Left lung (tissue), 10 donors: ENCODE measurements around the gene INSYN1. TPM values are rescaled to one million over a fixed set of nuclear protein-coding genes. Genes with fewer than 3 reads are reported as not detected.
A peak's percentile ranks its signal among the peaks of the same experiment; 100 is the strongest.

Experiments
- ATAC-seq: fragments of 200-7000 bp; cut with Tn5 transposase; one replicate; pipeline ENCODE4 v1.9.1; 2020; ENCODE audit warnings: moderate library complexity
- DNase-seq, 4 donors: peaks; one replicate each; pipeline ENCODE4 v3.0.0-alpha.2; 2013 to 2020
- H3K27ac ChIP-seq, 2 donors: fragments of 200-600 bp; sonication (generic) in 1 of 2; one replicate each; pipeline versions ENCODE4 v1.5.0 to v1.8.0; 2020 to 2021
- H3K27me3 ChIP-seq, 2 donors: fragments of 200-600 bp; sonication (generic) in 1 of 2; one replicate each; pipeline versions ENCODE4 v1.5.0 to v1.8.0; 2020 to 2021
- H3K36me3 ChIP-seq, 2 donors: fragments of 200-600 bp; sonication (generic) in 1 of 2; one replicate each; pipeline versions ENCODE4 v1.5.0 to v1.8.0; 2020 to 2021
- H3K4me1 ChIP-seq, 2 donors: fragments of 200-600 bp; one replicate each; pipeline ENCODE4 v1.8.0; 2021
- H3K4me3 ChIP-seq, 2 donors: fragments of 200-600 bp; sonication (generic) in 1 of 2; one replicate each; pipeline versions ENCODE4 v1.5.0 to v1.8.0; 2020 to 2021; ENCODE audit warnings: mild to moderate bottlenecking in 1 of 2
- H3K9me3 ChIP-seq, 2 donors: fragments of 200-600 bp; sonication (generic) in 1 of 2; one replicate each; pipeline versions ENCODE4 v1.5.0 to v1.8.0; 2020 to 2021
- intact Hi-C, 2 donors: fragments of 100-400 bp; cut with DNase I; formaldehyde crosslinking; loops; one replicate each; pipeline versions ENCODE4 v1.11.2 to v1.14.2; 2022
- polyA plus RNA-seq, 6 donors: library from polyadenylated mRNA; unstranded; fragments of 120-200 nt; gene quantifications; one replicate each; pipeline ENCODE4 v1.2.1, GENCODE V29; 2013; ENCODE audit not compliant: insufficient read length in 6 of 6
- total RNA-seq, 2 donors: library from RNA; stranded (reverse); fragmentation: NEBNext Ultra II Directional; extraction: Animal tissue kit (Norgen Biotek cat#: 25700); gene quantifications; one replicate each; pipeline ENCODE4 v1.2.1, GENCODE V29; 2021
- TF ChIP-seq, protein P1 (sequence below), 2 donors: fragments of 200-600 bp; sonication (generic) in 1 of 2; IDR thresholded peaks; one replicate each; pipeline versions ENCODE4 v1.5.0 to v1.8.0; 2021; ENCODE audit warnings: antibody characterized with exemption in 2 of 2
- donor health status: DM: no; HTN: yes; CAD: no.
- donor health status: DM: no; HTN: no; CAD: no.

The INSYN1 gene
- total and polyA plus RNA-seq, 8 donors, result 2.8 to 40.7 (median 20.6) TPM

DNA sequence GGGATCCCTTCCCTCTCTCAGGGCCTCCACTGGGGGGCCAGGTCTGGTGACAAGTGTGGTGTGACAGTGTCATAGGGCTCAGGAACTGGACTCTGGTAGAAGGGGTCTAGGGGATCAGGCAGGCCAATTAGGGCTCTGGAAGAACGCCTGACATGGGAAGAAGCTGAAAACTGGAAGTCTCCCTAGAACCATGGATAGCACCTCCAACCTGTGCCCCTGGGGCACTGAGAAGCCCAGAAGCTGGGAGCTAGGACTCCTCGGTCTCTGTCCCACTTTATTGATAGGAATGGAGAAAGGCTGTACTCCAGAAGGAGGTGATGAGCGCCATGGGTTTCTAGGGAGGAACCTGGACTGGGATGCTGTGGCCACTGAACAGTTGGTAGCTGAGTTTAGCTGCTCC lies 30.7 kb downstream of the INSYN1 start:
- Histone ChIP-seq H3K27ac (no peak overlapping the region), H3K9me3 (no peaks in the 10 kb centered on the region), H3K36me3 (no peaks in the 10 kb centered on the region), H3K4me3 (no peak overlapping the region), H3K27me3 (no peaks in the 10 kb centered on the region), H3K4me1 (no peaks in the 10 kb centered on the region)
- intact Hi-C loops, result no loop called here
- DNase-seq, result no peak
- TF ChIP-seq, protein P1, sequence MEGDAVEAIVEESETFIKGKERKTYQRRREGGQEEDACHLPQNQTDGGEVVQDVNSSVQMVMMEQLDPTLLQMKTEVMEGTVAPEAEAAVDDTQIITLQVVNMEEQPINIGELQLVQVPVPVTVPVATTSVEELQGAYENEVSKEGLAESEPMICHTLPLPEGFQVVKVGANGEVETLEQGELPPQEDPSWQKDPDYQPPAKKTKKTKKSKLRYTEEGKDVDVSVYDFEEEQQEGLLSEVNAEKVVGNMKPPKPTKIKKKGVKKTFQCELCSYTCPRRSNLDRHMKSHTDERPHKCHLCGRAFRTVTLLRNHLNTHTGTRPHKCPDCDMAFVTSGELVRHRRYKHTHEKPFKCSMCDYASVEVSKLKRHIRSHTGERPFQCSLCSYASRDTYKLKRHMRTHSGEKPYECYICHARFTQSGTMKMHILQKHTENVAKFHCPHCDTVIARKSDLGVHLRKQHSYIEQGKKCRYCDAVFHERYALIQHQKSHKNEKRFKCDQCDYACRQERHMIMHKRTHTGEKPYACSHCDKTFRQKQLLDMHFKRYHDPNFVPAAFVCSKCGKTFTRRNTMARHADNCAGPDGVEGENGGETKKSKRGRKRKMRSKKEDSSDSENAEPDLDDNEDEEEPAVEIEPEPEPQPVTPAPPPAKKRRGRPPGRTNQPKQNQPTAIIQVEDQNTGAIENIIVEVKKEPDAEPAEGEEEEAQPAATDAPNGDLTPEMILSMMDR (IDR thresholded peaks at IDR 0.05), result no peak
- ATAC-seq, result no peak

DNA sequence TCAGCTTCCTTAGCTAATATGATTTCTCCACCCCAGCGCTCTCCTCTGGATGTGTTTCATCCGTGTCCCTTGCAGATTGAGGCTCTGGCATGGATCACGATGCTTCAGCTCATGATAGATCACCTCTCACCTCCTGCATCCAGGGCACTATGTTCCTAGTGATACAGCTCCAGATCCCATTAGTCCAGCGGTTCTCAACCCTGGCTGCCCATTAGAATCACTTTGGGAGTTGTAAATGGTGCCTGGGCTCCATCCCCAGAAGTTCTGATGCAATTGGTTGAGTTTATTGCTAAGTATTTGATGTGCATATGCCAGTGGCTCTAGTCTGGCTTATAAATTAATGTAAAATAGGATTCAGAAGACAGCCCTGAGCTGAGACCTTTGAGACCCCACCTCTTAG lies 34.5 kb downstream of the INSYN1 start:
- ATAC-seq, result no peak
- intact Hi-C loops, result no loop called here
- H3K27ac ChIP-seq, result no peak overlapping the region
- TF ChIP-seq, protein P1 (IDR thresholded peaks at IDR 0.05), result no peak
- no peaks in the 10 kb centered on the region for H3K4me1 ChIP-seq
- DNase-seq, result peak in 1 of 4 donors; percentile 33
- no peaks in the 10 kb centered on the region for H3K9me3 ChIP-seq
- H3K27me3 ChIP-seq, result no peaks in the 10 kb centered on the region
- H3K36me3 ChIP-seq, result peaks cover 0 to 6% of the 10 kb centered on the region in 2 donors
- H3K4me3 ChIP-seq, result no peak overlapping the region

DNA sequence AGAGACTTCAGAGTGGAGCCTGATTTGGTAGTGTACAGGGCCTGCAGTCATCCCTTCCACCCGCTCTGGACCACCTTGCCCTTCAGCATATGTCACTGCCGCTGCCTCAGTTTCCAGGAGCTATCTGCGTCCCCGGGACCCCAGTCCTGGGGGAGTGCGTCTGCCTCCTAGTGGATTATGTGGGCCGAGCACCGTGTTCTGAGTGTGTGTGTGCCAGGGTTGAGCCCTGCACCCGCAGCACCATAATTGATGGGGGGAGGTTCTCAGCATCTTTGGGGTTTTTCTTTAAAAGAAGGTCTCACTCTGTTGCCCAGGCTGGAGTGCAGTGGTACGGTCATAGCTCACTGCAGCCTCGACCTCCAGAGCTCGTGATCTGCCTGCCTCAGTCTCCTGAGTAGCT lies 35.3 kb downstream of the INSYN1 start:
- intact Hi-C loops, result no loop called here
- Histone ChIP-seq H3K9me3 (no peaks in the 10 kb centered on the region), H3K27ac (no peak overlapping the region), H3K4me3 (no peak overlapping the region), H3K4me1 (no peaks in the 10 kb centered on the region), H3K36me3 (peaks cover 0 to 14% of the 10 kb centered on the region in 2 donors), H3K27me3 (no peaks in the 10 kb centered on the region)
- DNase-seq, result no peak
- TF ChIP-seq, protein P1 (IDR thresholded peaks at IDR 0.05), result no peak
- no peak for ATAC-seq

DNA sequence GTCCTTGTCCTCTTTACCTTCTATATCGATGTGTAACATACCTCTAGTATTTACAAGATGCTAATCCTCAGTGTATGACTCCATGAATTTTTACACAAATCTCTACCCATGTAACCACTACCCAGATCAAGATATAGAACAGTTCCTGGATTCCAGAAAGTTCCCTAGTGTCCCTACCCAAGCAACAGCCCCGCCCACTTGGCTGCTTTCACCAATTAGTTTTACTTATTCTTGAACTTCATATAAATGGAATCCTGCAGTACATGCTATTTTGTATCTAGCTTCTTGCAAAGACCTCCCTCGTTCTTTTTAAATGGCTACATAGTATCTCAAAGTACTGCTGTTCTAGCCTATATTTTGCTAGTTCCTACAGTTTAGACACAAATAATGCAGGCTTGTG lies 35.9 kb downstream of the INSYN1 start:
- H3K36me3 ChIP-seq, result peaks cover 0 to 18% of the 10 kb centered on the region in 2 donors
- H3K27ac ChIP-seq, result no peak overlapping the region
- no peak for ATAC-seq
- no peaks in the 10 kb centered on the region for H3K4me1 ChIP-seq
- H3K9me3 ChIP-seq, result no peaks in the 10 kb centered on the region
- TF ChIP-seq, protein P1 (IDR thresholded peaks at IDR 0.05), result no peak
- intact Hi-C loops, result no loop called here
- no peak overlapping the region for H3K4me3 ChIP-seq
- no peak for DNase-seq
- H3K27me3 ChIP-seq, result no peaks in the 10 kb centered on the region

DNA sequence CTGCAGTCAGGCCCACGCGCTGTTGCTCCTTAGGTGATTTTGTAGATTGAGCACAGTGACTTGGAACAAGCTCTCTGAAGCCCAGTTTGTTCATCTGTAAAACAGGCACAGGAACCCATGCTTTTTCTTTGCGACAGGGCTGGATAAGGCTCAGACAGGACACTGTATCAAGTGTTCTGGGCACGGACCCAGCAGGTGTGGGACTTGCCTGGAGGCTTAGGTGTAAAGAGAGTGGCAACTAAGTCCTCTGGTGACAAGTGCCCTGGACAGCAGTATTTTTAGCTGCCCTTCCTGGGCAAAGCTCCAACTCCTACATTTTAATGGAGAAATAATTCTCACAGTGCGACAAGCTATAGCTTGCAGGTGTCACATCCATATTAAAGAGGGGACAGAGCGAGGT lies 36.7 kb downstream of the INSYN1 start:
- peaks cover 0 to 3% of the 10 kb centered on the region in 2 donors for H3K4me1 ChIP-seq
- H3K27me3 ChIP-seq, result no peaks in the 10 kb centered on the region
- no peak overlapping the region for H3K4me3 ChIP-seq
- ATAC-seq, result peak; percentile 93
- peaks cover 0 to 18% of the 10 kb centered on the region in 2 donors for H3K36me3 ChIP-seq
- TF ChIP-seq, protein P1 (IDR thresholded peaks at IDR 0.05), result no peak
- DNase-seq, result peak in 1 of 4 donors; percentile 92
- no peaks in the 10 kb centered on the region for H3K9me3 ChIP-seq
- intact Hi-C loops, result no loop called here
- H3K27ac ChIP-seq, result no peak overlapping the region
